H9 (cell line): Measurements from ENCODE around the gene TAP2. TPM values are rescaled to one million over a fixed set of nuclear protein-coding genes. Genes with fewer than 3 reads are reported as not detected.

Experiments
- DNase-seq: peaks from one replicate; pipeline ENCODE4 v3.0.0-alpha.2; 2017
- H2AFZ ChIP-seq: one replicate; pipeline ENCODE4 v1.6.1; 2013; ENCODE audit warnings: mild to moderate bottlenecking, low read length, control low read depth, moderate library complexity
- H2AK5ac ChIP-seq: 2 replicates; pipeline ENCODE4 v1.6.1; 2013; ENCODE audit warnings: low read length, control low read depth, mixed read lengths; ENCODE audit not compliant: insufficient read length
- H2BK120ac ChIP-seq: one replicate; pipeline ENCODE4 v1.6.1; 2013; ENCODE audit warnings: low read depth, mild to moderate bottlenecking, low read length, control low read depth, inconsistent platforms; ENCODE audit not compliant: poor library complexity, severe bottlenecking
- H2BK12ac ChIP-seq: 2 replicates; pipeline ENCODE4 v1.6.1; 2013; ENCODE audit warnings: low read length, control low read depth, mixed read lengths, low read depth; ENCODE audit not compliant: insufficient read length
- H2BK15ac ChIP-seq: 2 replicates; pipeline ENCODE4 v1.6.1; 2013; ENCODE audit warnings: low read depth, low read length, control low read depth
- H2BK20ac ChIP-seq: one replicate; pipeline ENCODE4 v1.6.1; 2013; ENCODE audit warnings: low read depth, mild to moderate bottlenecking, low read length, control low read depth, inconsistent platforms; ENCODE audit not compliant: poor library complexity, severe bottlenecking
- H2BK5ac ChIP-seq: 2 replicates; pipeline ENCODE4 v1.6.1; 2013; ENCODE audit warnings: low read length, control low read depth, mixed read lengths; ENCODE audit not compliant: insufficient read length
- H3K14ac ChIP-seq: 2 replicates; pipeline ENCODE4 v1.6.1; 2013; ENCODE audit warnings: low read length, control low read depth; ENCODE audit not compliant: insufficient read depth
- H3K18ac ChIP-seq: 2 replicates; pipeline ENCODE4 v1.6.1; 2013; ENCODE audit warnings: low read depth, mild to moderate bottlenecking, mixed read lengths, low read length, control low read depth; ENCODE audit not compliant: insufficient read length
- H3K23ac ChIP-seq: 2 replicates; pipeline ENCODE4 v1.6.1; 2013; ENCODE audit warnings: low read length, control low read depth, mixed read lengths, low read depth; ENCODE audit not compliant: insufficient read length
- H3K23me2 ChIP-seq: 2 replicates; pipeline ENCODE4 v1.6.1; 2013; ENCODE audit warnings: low read depth, mild to moderate bottlenecking, mixed read lengths, low read length, control low read depth; ENCODE audit not compliant: insufficient read length, poor library complexity, severe bottlenecking
- H3K27ac ChIP-seq: 2 replicates; pipeline ENCODE4 v1.5.1; 2013; ENCODE audit warnings: low read length, control low read depth, mixed read lengths, low read depth; ENCODE audit not compliant: insufficient read length
- H3K27me3 ChIP-seq: 2 replicates; pipeline ENCODE4 v1.6.1; 2013; ENCODE audit warnings: low read length, control low read depth, inconsistent platforms; ENCODE audit not compliant: insufficient read depth
- H3K4ac ChIP-seq: 2 replicates; pipeline ENCODE4 v1.6.1; 2013; ENCODE audit warnings: low read depth, mild to moderate bottlenecking, control low read depth, inconsistent platforms, low read length, moderate library complexity
- H3K4me1 ChIP-seq: 2 replicates; pipeline ENCODE4 v1.6.1; 2013; ENCODE audit warnings: low read length, control low read depth, inconsistent platforms; ENCODE audit not compliant: insufficient read depth
- H3K4me2 ChIP-seq: 2 replicates; pipeline ENCODE4 v1.6.1; 2013; ENCODE audit warnings: low read length, control low read depth, mixed read lengths; ENCODE audit not compliant: insufficient read length, insufficient read depth
- H3K56ac ChIP-seq: 2 replicates; pipeline ENCODE4 v1.6.1; 2013; ENCODE audit warnings: low read depth, mild to moderate bottlenecking, mixed read lengths, low read length, control low read depth; ENCODE audit not compliant: insufficient read length
- H3K79me1 ChIP-seq: 2 replicates; pipeline ENCODE4 v1.6.1; 2013; ENCODE audit warnings: low read depth, mild to moderate bottlenecking, moderate library complexity, low read length, control low read depth, inconsistent platforms; ENCODE audit not compliant: insufficient read depth, poor library complexity, severe bottlenecking
- H3K79me2 ChIP-seq: 2 replicates; pipeline ENCODE4 v1.6.1; 2013; ENCODE audit warnings: low read length, control low read depth, inconsistent platforms; ENCODE audit not compliant: insufficient read depth
- H3K9ac ChIP-seq: 2 replicates; pipeline ENCODE4 v1.6.1; 2013; ENCODE audit warnings: low read length, control low read depth, mixed read lengths; ENCODE audit not compliant: insufficient read length; ENCODE audit errors: extremely low read depth
- H3K9me3 ChIP-seq: one replicate; pipeline ENCODE4 v1.6.1; 2013; ENCODE audit warnings: low read depth, low read length, inconsistent platforms; ENCODE audit not compliant: control insufficient read depth
- H3T11ph ChIP-seq: one replicate; pipeline ENCODE4 v1.6.1; 2013; ENCODE audit warnings: mild to moderate bottlenecking, low read length, control low read depth, inconsistent platforms
- H4K20me1 ChIP-seq: one replicate; pipeline ENCODE4 v1.6.1; 2013; ENCODE audit not compliant: control insufficient read depth, insufficient read length, insufficient read depth
- H4K5ac ChIP-seq: 2 replicates; pipeline ENCODE4 v1.6.1; 2013; ENCODE audit warnings: low read depth, mild to moderate bottlenecking, mixed read lengths, low read length, control low read depth; ENCODE audit not compliant: insufficient read length
- H4K8ac ChIP-seq: replicated peaks from 2 replicates; pipeline ENCODE4 v1.6.1; 2013; ENCODE audit warnings: low read length, control low read depth, mixed read lengths, low read depth; ENCODE audit not compliant: insufficient read length
- H4K91ac ChIP-seq: 2 replicates; pipeline ENCODE4 v1.6.1; 2013; ENCODE audit warnings: low read depth, mild to moderate bottlenecking, moderate library complexity, mixed read lengths, low read length, control low read depth; ENCODE audit not compliant: insufficient read length
- H3K27ac Mint-ChIP-seq, 3 experiments: 2 replicates in 2 of 3; 3 replicates in 1 of 3; pipeline ENCODE4 v1.8.0; 2020 to 2021; ENCODE audit warnings: mixed read lengths in 3 of 3, mild to moderate bottlenecking in 1 of 3, moderate library complexity in 1 of 3
- H3K27me3 Mint-ChIP-seq: 2 replicates; pipeline ENCODE4 v1.8.0; 2021; ENCODE audit warnings: low read depth, mild to moderate bottlenecking, moderate library complexity, mixed read lengths
- H3K36me3 Mint-ChIP-seq, 3 experiments: 2 replicates in 2 of 3; 3 replicates in 1 of 3; pipeline ENCODE4 v1.8.0; 2020 to 2021; ENCODE audit warnings: low read depth in 3 of 3, mixed read lengths in 3 of 3; ENCODE audit not compliant: insufficient read depth in 1 of 3
- H3K4me1 Mint-ChIP-seq, 2 experiments: 2 replicates each; pipeline ENCODE4 v1.8.0; 2020; ENCODE audit warnings: mixed read lengths in 2 of 2
- H3K4me3 Mint-ChIP-seq, 2 experiments: 2 replicates in 1 of 2; 3 replicates in 1 of 2; pipeline ENCODE4 v1.8.0; 2020 to 2021; ENCODE audit warnings: mild to moderate bottlenecking in 2 of 2, mixed read lengths in 2 of 2, moderate library complexity in 1 of 2
- H3K9me3 Mint-ChIP-seq, 2 experiments: 2 replicates in 1 of 2; 3 replicates in 1 of 2; pipeline ENCODE4 v1.8.0; 2020; ENCODE audit warnings: mild to moderate bottlenecking in 2 of 2, mixed read lengths in 2 of 2, moderate library complexity in 1 of 2
- CTCF ChIP-seq: fragments of 200-600 bp; sonication (generic); conservative IDR thresholded peaks from 3 replicates; pipeline ENCODE4 v1.8.0; 2021; ENCODE audit warnings: antibody characterized with exemption, mild to moderate bottlenecking
- WGBS: extraction: QIAGEN DNeasy Blood & Tissue Kit; methylation state at CpG from one replicate; pipeline ENCODE4 v1.1.7; 2013; ENCODE audit warnings: missing lambda C conversion rate, low lambda C conversion rate, mixed read lengths; ENCODE audit not compliant: insufficient read length; ENCODE audit errors: extremely low coverage; 5-methylcytosine and 5-hydroxymethylcytosine counted together
- total RNA-seq: library from RNA; stranded (reverse); gene quantifications from 2 replicates; pipeline ENCODE4 v1.2.1, GENCODE V29; 2021

TAP2 gene
- total RNA-seq, 1 experiment from 2014 or later = 16.3 TPM

DNA sequence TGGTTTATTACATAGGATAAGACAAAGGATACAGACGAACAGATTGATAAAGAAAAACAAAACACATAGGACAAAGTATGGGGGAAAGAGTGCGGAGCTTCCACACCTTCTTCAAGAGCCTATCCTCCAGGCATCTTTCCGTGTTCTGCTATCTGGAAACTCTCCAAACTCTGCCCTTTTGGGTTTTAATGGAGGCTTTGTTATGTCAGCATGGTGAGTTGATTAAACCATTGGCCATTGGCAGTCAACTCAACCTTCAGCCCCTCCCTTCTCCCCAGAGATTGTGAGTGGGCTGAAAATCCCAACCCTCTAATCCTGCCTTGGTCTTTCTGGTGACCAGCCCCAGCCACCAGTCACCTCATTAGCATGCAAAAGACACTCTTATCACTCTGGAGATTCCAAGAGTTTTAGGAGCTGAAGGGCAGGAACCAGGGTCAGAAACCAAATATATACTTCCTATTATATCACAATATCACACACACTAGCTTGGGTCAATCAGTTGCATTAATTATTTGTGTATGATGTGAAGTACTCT is 45.6 kb downstream of the TAP2 start:
- Histone ChIP-seq H3K9me3 (no peaks in the 10 kb centered on the region), H3K56ac (no peak overlapping the region), H4K5ac (no peak overlapping the region), H2BK20ac (no peak overlapping the region), H3K27me3 (no peaks in the 10 kb centered on the region), H2BK15ac (no peak overlapping the region), H3K23ac (no peak overlapping the region), H2AK5ac (no peak overlapping the region), H3K4me1 (no peaks in the 10 kb centered on the region), H3K79me2 (no peaks in the 10 kb centered on the region), H3T11ph (no peak overlapping the region), H4K91ac (no peak overlapping the region), H4K20me1 (no peaks in the 10 kb centered on the region), H3K4ac (no peak overlapping the region), H4K8ac (no peak overlapping the region), H2BK5ac (no peak overlapping the region), H3K4me2 (no peak overlapping the region), H2BK120ac (no peak overlapping the region), H3K23me2 (no peaks in the 10 kb centered on the region), H2AFZ (no peak overlapping the region), H3K9ac (no peak overlapping the region), H3K27ac (no peak overlapping the region), H2BK12ac (no peak overlapping the region), H3K18ac (no peak overlapping the region), H3K14ac (no peak overlapping the region), H3K79me1 (no peaks in the 10 kb centered on the region)
- H3K27ac Mint-ChIP-seq = no peak overlapping the region
- TF ChIP-seq CTCF = no peak
- H3K4me3 Mint-ChIP-seq = no peak overlapping the region
- H3K27me3 Mint-ChIP-seq = peaks cover 14% of the 10 kb centered on the region
- H3K9me3 Mint-ChIP-seq = no peaks in the 10 kb centered on the region; a peak in 1 of 5 replicates
- peaks cover 16 to 18% of the 10 kb centered on the region in 2 experiments for H3K4me1 Mint-ChIP-seq
- WGBS = no CpG with 5 or more reads among the region's 3 CpGs
- DNase-seq = no peak
- no peaks in the 10 kb centered on the region for H3K36me3 Mint-ChIP-seq
